ENCODE measurements around the gene STIMATE.

STIMATE gene

DNA sequence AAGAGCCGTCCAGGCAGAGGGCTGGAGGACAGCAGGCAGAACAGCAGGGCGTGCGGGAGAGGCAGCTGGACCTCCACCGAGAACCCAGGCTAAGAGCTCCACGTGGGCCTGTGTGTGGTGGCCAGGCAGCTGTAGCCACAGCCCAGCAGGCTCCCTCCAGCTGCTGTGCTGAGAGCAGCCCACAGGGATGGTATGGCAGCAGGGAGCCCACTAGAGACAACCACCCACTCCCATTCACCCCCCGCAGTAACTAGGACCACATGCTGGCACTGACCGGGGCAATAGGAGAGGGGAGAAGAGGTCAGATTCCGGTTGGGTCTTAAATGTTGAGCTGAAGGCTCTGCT is 37.0 kb downstream of the STIMATE start:
- DNase-seq = no peak

DNA sequence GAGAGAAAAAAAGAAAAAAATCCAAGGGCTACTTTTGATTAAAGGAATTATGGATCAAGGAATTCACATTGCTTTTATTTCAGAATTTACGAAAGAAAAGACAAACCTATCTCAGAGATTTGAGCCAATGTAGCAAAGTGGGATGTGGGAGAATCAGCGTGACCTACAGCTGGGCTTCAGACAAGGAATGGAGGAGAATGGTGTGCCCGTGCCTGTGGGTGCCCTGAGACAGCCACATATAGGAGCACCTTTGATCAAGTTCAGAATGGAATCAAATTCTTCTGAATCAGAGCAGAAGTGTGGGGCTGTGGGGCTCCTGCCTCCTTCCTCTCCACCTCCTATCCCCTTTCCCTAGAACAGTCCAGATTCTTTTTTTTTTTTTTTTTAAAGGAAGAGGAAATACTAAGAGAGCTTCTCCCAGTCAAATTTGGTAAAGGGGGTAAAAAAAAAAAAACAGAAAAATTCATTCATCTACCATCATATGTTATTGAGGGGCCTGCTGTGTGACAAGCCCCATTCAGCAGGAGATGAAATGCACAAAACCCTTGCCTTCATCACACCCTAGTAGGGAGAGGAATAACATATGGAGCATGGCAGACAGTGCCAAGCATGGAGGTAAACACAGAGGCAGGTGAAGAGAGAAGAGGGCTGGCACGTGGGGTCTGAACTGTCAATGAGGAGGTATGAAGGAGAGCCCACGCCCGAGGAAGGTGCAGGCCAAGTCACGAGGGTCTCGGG is 37.5 kb downstream of the STIMATE start:
- no peak for DNase-seq

DNA sequence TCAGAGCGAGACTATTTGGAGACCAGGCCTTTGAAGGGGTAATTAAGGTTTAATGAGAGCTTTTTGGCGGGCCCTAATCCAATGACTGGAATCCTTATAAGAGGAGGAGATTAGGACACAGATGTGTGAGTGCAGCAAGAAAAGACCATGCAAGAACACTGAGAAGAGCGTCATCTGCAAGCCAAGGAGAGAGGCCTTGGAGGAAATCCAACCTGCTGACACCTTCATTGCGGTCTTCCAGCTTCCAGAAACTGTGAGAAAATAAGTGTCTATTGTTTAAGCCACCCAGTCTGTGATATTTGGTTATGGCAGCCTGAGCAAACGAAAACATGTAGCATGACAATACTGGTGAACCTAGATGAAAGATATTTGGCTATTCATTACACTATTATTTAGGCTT is 39.5 kb downstream of the STIMATE start:
- DNase-seq = no peak

DNA sequence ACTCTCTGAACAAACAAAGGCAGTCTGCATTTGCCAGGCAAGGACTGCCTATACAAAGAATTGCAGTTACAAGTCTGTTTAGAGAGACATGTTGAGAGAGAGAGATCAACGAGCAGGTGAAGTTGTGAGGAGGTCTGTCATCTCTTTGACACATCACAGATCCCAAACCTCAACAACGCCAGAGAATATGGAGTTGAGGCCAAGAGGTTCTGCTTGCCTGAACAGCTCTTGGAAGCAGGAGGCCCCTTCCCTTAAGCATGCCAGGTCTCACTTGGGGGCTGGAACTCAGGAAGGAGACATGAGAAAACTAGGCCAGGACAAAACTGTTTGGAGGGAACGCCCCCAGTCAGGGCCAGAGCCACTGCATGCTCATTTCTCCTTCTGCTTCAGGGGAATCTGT is 40.2 kb downstream of the STIMATE start:
- DNase-seq = no peak

DNA sequence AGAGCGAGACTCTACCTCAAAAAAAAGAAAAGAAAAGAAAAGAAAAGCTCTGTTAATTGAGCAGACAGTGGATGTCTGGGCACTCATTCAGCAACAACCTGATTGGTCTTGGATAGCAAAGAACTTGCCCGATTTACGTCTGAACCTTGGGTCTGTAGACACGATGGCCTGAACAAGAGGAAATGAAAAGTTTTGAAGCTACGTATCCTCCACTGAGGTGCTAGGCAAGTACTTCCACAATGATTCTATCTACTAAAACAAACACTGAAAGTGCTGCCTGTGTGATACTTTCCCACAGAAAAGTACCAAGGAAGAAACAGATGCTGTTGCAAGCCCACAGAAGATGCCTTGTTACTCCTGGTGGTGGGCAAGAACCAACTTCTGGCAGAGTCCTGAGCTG is 40.7 kb downstream of the STIMATE start:
- DNase-seq = no peak

- no peak for DNase-seq
Measured at GRCh38 chr3:52854013-52854412, 43.3 kb downstream of the STIMATE start.

- DNase-seq = no peak
Measured at GRCh38 chr3:52852419-52852818, 44.9 kb downstream of the STIMATE start.

DNA sequence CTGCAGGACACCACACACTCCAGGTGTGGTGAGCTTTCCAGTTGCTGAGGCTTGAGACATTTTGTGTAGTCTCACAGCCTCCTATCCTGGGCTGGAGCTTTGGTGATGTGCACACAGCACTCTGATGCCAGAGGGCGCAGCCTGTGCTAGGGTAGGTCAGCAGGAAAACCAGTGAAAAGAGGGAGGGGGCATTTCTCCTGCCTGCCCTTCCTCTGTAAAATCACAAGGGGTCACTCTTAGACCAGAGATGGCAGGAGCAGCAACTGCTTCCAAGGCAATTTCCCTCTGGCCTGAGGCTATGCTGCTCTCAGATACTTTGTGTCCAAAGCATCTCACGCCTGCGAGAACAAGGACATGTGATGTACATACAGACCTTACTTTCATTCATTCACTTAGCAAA is 46.0 kb downstream of the STIMATE start:
- DNase-seq = peak; percentile 49

DNA sequence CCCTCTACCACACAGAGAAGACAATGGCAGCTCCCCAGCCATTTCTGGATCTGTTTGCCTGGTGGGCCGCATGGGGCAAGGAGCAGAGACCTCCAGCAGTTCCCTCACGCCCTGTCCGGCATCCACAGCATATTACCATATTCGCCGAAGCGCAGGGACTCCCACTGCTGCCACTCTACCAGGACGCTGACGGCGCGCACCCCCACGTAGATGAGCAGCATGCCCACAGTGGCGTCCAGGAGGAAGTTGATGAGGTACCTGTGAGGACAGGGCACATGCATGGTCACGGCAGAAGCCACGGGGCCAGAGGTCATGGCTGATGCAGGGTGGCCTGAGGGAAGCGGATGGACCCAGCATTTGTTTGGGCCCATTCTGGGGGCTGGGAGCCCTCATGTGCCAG is 47.7 kb downstream of the STIMATE start:
- no peak for DNase-seq

DNA sequence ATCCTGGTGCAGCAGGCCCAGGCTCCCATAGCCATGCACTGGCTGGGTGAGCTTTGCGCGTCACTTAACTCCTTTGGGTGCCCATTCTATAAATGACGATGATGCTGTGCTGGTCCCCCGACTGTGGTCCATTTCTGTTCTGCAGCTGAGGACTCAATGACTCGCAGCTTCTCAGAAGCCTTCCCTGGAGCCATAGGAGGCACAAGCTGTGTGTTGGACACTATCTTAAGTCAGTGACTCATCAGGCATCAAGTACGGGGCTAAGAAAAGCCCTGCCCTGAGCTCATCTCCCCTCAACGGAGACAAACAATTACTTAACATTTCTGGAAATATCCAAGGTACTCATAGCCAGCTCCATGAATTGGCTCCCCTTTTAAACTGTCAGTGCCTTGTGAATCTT is 48.7 kb downstream of the STIMATE start:
- peak; percentile 67 for DNase-seq

DNA sequence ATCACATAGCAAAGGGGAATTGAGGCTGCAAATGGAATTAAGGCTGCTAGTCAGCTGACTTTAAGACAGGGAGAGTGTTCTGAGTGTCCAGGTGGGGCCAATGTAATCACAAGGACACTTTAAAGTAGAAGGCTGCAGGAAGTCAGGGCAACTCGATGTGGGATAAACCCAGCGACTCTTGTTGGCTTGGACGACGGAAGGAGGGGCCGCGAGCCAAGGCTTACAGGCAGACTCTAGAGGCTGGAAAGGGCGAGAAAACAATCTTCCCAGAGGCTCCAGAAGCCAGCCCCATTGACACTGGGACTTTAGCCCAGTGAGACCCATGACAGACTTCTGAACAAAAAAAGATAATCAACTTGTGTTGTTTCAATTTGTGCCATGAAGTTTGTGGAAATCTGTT is 49.6 kb downstream of the STIMATE start:
- DNase-seq = no peak

DNA sequence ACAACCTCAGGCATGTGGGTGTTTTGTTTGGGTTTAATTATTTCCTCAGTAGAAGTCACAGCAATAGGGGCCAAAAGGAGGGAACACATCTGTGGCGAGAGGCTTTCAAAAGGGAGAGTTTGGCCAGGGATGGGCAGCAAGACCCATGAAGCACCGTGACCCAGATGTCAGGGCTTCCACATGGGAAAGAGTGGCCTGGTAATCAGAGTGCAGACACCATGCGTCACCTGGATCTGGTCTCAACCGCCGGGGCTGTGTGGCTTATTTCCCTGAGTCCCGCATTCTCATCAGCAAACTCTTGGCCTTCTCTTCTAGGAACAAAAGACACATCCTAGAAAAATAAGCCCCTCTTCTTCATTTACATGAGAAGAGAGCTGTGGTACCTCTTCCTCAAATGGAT is 50.1 kb downstream of the STIMATE start:
- DNase-seq = no peak

DNA sequence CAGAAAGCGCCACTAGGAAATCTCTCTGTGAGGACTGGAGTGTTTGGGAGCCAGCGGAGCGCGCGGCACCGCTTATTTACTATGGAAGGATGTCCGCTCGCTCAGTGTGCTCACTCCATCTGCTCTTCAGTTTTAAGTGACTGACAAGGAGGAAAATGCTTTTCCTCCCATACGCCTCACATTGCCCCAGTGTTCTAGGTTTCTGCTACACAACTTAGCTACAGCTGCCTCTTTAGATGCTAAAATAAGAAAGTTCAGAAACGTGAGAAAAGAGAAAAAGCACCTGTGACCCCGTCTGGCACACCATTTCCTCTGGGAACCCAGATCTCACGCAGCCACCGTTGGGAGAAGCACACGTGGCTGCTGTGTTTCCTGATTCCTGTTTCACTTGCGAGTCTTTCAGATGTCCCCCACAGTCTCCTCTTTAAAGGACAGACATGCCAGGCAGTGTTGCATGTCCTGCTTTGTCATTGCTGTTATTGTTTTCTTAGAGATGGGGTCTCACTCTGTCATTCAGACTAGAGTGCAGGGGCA is 50.8 kb downstream of the STIMATE start:
- DNase-seq = no peak

- no peak for DNase-seq
Measured at GRCh38 chr3:52845691-52846431, 51.5 kb downstream of the STIMATE start.

DNA sequence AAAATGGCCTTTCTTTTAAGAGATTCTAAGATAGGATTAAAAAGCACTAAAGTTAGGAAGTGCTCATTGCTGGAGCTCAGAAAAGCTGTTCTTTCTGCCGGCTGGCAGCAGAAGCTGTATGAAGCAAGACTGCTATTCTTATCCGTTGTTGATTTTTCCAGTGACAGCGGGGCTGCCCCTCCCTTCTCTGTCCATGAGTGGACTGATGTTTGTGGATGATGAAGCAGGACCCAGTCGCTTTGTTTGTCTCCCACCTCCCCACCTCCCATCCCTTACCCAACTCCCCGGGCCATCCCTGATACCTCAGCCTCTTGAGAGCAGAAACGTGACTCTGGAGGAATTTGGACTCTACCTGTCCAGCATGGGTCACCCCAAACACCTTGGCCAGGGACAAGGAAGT is 52.2 kb downstream of the STIMATE start:
- no peak for DNase-seq

DNA sequence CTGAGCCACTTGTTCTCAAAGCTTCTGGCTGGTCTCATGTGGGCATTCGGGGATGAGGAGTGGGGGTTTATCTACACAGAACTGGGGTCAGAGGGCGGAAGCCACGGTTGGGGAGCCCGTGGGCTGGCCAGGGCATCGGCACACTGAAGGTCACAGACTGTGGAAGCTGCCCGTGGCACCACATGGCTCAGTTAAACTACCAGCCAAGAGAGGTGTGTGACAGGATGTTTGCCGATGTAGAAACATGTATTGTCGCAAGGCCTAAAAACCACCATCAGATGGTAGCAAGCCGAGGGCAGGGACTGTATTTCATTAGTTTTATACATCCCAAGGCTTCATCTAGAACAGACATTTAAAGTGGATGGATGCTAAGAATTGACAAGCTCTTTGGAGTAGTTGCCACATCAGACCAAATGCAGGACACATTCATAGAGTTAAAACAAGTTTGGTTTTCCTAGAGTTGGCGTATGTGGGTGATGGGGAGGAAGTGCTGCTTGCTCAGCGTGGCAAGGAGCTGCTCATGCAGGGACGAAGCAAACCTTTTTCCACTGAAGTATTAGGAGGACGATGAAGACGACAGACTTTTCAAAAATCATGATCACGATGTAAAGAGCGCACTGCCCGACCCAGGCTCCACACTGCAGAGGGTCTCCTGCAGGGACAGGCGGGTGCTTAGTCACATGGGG is 52.9 kb downstream of the STIMATE start:
- no peak for DNase-seq

DNA sequence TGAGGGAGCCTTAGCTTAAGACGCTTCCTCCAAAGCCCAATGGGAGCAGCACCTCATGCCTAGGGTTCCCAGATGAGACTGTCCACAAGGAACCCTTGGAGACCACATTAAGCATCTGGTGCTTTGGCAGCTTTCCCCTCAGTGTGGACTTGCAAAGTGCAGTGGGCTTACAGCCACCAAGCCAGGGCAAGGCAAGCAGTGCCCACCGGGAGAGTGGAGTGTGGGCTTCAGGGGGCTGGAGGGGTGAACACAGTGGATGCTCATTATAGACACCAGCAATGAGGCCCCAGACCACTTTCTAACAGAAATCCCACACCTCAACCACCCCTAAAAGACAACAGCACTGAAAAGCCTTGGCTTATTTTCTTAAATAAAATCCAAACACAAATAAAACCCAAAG is 53.5 kb downstream of the STIMATE start:
- DNase-seq = no peak

- DNase-seq = no peak
Measured at GRCh38 chr3:52843108-52843865, 54.1 kb downstream of the STIMATE start.

GRCh38 chr3:52842424-52842823 is 54.9 kb downstream of the STIMATE start:
- DNase-seq = no peak

- DNase-seq = no peak
Measured at GRCh38 chr3:52841981-52842340, 55.4 kb downstream of the STIMATE start.

DNA sequence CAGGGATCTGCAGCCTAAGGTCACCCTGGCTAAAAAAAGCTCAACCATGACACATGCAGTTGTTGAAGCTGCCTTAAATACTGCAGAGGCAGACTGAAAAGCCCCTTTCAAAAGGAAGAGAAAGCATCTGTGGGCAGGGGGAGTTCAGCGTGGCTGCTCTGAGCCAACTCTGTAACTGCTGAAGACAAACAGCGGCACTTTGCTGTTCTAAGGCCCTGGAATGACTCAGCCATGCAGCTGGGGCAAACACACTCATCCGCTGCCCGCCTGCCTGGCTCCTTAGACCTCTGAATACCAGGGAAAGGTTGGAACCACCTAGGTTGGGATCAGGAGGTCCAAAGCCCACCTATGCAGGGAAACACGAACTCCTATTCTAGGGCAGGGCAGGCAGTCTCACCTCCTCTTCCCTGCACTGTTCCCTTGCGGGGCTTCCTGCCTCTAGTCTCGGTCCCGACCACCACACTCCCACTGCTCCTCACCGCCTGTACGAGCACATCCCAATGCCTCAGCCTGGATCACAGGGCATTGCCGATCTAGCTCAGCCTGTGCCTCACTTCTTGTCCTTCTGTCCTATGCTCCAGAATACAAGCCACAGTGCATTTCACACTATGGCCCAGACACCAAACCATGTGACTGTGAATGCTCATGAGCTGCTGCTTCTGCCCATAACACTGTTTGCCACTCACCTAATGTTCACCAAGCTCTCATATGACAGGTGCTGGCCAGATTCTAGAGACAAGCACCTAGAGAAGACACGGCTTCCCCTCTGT is 56.0 kb downstream of the STIMATE start:
- no peak for DNase-seq

DNA sequence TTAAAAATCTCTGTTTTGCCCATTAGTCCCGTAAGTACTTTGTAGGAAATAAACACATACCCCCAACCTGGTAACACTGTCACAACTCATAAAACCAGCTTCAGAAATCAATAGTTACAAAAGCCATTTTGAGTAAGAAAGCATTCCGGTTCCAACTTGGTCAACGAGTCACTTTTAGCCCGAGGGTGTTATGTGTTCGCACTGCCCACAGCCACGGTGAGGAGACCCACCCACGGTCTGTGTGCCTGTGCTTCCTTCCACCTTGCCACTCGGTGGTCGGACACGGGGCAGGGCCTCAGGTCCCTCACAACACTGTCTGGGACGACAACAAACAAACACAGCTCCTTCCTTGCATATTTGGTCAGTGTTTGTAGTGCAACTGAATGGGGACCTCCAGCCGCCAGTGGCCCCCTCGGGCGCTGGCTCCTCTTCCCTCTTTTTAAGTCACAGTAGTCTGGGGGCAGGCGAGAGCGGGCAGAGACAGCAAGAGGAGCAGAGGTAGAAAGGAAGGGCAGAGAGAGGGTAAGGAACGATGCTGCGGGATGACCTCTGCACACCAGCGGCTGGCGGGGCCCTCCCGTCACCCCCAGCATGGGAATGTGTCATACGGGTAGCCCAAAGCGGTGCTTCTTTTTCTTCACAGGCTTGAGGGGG is 57.3 kb downstream of the STIMATE start:
- DNase-seq = no peak

Measured in EL (cell line).